Endothelial cell (in vitro differentiated cells): ENCODE data around the gene ARHGAP32. TPM values are rescaled to one million over a fixed set of nuclear protein-coding genes. Genes with fewer than 3 reads are reported as not detected.
"Not testable (repeated sequence)": the region's sequence is repeated elsewhere in the genome, so short reads cannot be mapped to it uniquely, and the experiment has no call there.

Experiments
- DNase-seq: peaks from one replicate; pipeline ENCODE4 v3.0.0; 2021; ENCODE audit warnings: low spot score
- H3K27ac Mint-ChIP-seq: one replicate; pipeline ENCODE4 v1.8.0; 2021; ENCODE audit warnings: mixed read lengths, inconsistent platforms; ENCODE audit not compliant: unreplicated experiment
- H3K27me3 Mint-ChIP-seq: one replicate; pipeline ENCODE4 v1.8.0; 2021; ENCODE audit warnings: mild to moderate bottlenecking, moderate library complexity, mixed read lengths, inconsistent platforms; ENCODE audit not compliant: unreplicated experiment
- H3K36me3 Mint-ChIP-seq: one replicate; pipeline ENCODE4 v1.8.0; 2021; ENCODE audit warnings: mild to moderate bottlenecking, low read depth, mixed read lengths, inconsistent platforms; ENCODE audit not compliant: unreplicated experiment
- H3K4me1 Mint-ChIP-seq: one replicate; pipeline ENCODE4 v1.8.0; 2021; ENCODE audit warnings: mild to moderate bottlenecking, mixed read lengths, inconsistent platforms; ENCODE audit not compliant: unreplicated experiment
- H3K4me3 Mint-ChIP-seq: one replicate; pipeline ENCODE4 v1.8.0; 2021; ENCODE audit warnings: mild to moderate bottlenecking, mixed read lengths, inconsistent platforms; ENCODE audit not compliant: unreplicated experiment
- H3K9me3 Mint-ChIP-seq: one replicate; pipeline ENCODE4 v1.8.0; 2021; ENCODE audit warnings: mixed read lengths, inconsistent platforms; ENCODE audit not compliant: unreplicated experiment
- total RNA-seq: library from RNA; stranded (reverse); fragmentation: NEBNext Ultra II Directional; extraction: Animal tissue kit (Norgen Biotek cat#: 25700); gene quantifications from one replicate; pipeline ENCODE4 v1.2.1, GENCODE V29; 2021; ENCODE audit not compliant: unreplicated experiment
- TF ChIP-seq, protein P1 (sequence below): fragments of 200-600 bp; sonication (generic); IDR thresholded peaks from one replicate; pipeline ENCODE4 v1.5.0; 2021; ENCODE audit warnings: antibody characterized with exemption; ENCODE audit not compliant: unreplicated experiment

The ARHGAP32 gene
- total RNA-seq, 1 donor from 2014 or later, result 14.5 TPM

GRCh38 chr11:129143335-129143734 lies 48.8 kb downstream of the ARHGAP32 start:
- no peak overlapping the region for H3K4me3 Mint-ChIP-seq
- H3K36me3 Mint-ChIP-seq, result no peaks in the 10 kb centered on the region
- no peak for DNase-seq
- TF ChIP-seq, protein P1, sequence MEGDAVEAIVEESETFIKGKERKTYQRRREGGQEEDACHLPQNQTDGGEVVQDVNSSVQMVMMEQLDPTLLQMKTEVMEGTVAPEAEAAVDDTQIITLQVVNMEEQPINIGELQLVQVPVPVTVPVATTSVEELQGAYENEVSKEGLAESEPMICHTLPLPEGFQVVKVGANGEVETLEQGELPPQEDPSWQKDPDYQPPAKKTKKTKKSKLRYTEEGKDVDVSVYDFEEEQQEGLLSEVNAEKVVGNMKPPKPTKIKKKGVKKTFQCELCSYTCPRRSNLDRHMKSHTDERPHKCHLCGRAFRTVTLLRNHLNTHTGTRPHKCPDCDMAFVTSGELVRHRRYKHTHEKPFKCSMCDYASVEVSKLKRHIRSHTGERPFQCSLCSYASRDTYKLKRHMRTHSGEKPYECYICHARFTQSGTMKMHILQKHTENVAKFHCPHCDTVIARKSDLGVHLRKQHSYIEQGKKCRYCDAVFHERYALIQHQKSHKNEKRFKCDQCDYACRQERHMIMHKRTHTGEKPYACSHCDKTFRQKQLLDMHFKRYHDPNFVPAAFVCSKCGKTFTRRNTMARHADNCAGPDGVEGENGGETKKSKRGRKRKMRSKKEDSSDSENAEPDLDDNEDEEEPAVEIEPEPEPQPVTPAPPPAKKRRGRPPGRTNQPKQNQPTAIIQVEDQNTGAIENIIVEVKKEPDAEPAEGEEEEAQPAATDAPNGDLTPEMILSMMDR, result no peak
- no peak overlapping the region for H3K27ac Mint-ChIP-seq
- peaks cover 2% of the 10 kb centered on the region for H3K27me3 Mint-ChIP-seq
- peaks cover 5% of the 10 kb centered on the region for H3K4me1 Mint-ChIP-seq
- H3K9me3 Mint-ChIP-seq, result no peaks in the 10 kb centered on the region

DNA sequence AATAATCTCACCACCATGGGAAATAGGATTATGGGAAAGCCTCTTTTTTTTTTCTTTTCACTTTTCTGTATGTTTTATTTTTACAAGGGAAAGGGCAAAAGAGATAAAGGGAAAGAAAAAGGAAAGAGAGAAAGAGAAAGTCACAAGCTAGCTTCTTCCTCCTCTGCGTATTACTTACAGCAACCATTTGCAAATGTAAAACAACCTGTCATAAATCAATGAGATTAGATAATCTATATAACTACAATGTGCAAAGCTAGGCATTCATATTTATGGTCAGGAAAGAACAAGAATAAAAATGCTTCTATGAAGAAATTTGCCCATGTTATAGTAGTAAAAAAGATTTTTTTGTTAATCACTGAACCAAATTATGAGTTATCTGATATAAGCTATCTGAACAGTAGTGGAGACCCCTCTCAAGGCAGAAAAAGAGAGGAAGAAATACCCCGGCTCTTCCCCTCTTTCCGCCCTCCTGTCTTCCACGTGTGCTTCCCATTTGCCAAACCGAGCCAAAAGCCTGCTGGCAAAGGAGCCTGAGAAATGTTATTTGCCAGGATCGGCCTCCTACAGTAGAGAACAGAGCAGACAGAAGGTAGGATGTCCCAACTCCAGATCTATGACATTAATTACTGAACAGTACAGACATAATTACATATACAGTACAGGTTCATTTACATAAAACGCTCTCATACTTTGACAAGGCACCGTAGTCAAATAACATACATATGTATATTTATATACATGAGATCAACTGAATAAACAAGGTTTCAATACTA lies 50.2 kb downstream of the ARHGAP32 start:
- TF ChIP-seq, protein P1, result no peak
- no peak for DNase-seq
- no peaks in the 10 kb centered on the region for H3K36me3 Mint-ChIP-seq
- H3K9me3 Mint-ChIP-seq, result no peaks in the 10 kb centered on the region
- H3K4me1 Mint-ChIP-seq, result no peaks in the 10 kb centered on the region
- no peak overlapping the region for H3K27ac Mint-ChIP-seq
- no peak overlapping the region for H3K4me3 Mint-ChIP-seq
- H3K27me3 Mint-ChIP-seq, result no peaks in the 10 kb centered on the region

GRCh38 chr11:129131316-129131715 lies 60.8 kb downstream of the ARHGAP32 start:
- TF ChIP-seq, protein P1, result no peak
- no peak overlapping the region for H3K4me3 Mint-ChIP-seq

GRCh38 chr11:129128881-129129620 lies 63.1 kb downstream of the ARHGAP32 start:
- not testable (repeated sequence) for H3K27me3 Mint-ChIP-seq, H3K4me3 Mint-ChIP-seq, H3K27ac Mint-ChIP-seq, DNase-seq, H3K36me3 Mint-ChIP-seq, H3K9me3 Mint-ChIP-seq, H3K4me1 Mint-ChIP-seq

More at GRCh38 chr11:129131316-129131715, 60.8 kb downstream of the ARHGAP32 start:
- H3K27me3 Mint-ChIP-seq, result no peaks in the 10 kb centered on the region
- DNase-seq, result no peak
- no peaks in the 10 kb centered on the region for H3K36me3 Mint-ChIP-seq
- no peak overlapping the region for H3K27ac Mint-ChIP-seq
- no peaks in the 10 kb centered on the region for H3K4me1 Mint-ChIP-seq
- H3K9me3 Mint-ChIP-seq, result peaks cover 4% of the 10 kb centered on the region

- TF ChIP-seq, protein P1, result no peak
- no peaks in the 10 kb centered on the region for H3K36me3 Mint-ChIP-seq
Observed at GRCh38 chr11:129119036-129119435, 73.1 kb downstream of the ARHGAP32 start.

More at GRCh38 chr11:129119036-129119435, 73.1 kb downstream of the ARHGAP32 start:
- DNase-seq, result no peak
- no peak overlapping the region for H3K4me3 Mint-ChIP-seq
- H3K9me3 Mint-ChIP-seq, result no peaks in the 10 kb centered on the region
- no peaks in the 10 kb centered on the region for H3K4me1 Mint-ChIP-seq
- H3K27me3 Mint-ChIP-seq, result no peaks in the 10 kb centered on the region
- no peak overlapping the region for H3K27ac Mint-ChIP-seq
